Measurements from ENCODE around the gene ATG3.
A peak's percentile ranks its signal among the peaks of the same experiment; 100 is the strongest.

The ATG3 gene

DNA sequence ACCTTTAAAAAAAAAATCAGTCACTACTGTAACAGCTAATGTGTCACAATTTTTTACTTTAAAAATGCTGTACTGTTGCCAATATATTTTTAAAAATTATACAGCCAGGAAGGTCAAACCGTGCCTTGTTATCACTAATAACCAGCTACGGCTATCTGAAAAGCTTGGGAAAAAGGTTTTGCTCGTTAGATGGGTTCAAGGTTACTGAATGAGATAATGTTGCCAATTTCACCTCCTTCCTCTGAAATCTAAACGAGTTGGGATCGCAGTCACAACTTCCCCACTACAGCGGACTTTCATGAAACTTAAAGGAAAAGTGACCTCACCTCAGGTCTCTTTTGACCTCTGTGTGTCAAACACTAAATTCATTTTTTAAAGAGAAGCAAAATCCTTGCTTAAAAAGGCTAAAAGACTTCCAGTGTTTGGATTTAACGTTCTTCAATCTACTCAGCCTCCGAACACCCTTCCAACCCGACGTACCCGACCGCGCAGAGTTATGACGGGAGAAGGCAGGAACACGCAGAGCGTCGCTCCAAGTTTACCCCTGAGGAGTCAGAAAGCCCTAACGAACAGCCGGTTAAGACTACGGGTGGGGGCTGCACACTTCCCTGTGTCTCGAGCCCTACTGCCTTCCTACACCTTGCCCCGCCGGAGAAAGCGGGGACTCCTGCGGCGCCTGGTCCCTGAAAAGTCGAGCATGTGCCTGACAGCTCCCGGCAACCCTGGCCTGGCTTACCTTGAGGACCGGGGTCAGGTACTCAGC, 860 bp downstream of the ATG3 start:
- Mint-ChIP-seq H3K4me1 (peaks cover 36% of the 10 kb centered on the region), H3K9me3 (no peaks in the 10 kb centered on the region), H3K4me3 (peak overlapping the region; percentile 96 to 99 (median 98)), H3K27ac (peak overlapping the region; percentile 98 to 100 (median 99)), H3K27me3 (ENCODE audit: low read depth) (no peaks in the 10 kb centered on the region), H3K36me3 (ENCODE audit: low read depth) (peaks cover 26% of the 10 kb centered on the region)
- TF ChIP-seq, protein P1, sequence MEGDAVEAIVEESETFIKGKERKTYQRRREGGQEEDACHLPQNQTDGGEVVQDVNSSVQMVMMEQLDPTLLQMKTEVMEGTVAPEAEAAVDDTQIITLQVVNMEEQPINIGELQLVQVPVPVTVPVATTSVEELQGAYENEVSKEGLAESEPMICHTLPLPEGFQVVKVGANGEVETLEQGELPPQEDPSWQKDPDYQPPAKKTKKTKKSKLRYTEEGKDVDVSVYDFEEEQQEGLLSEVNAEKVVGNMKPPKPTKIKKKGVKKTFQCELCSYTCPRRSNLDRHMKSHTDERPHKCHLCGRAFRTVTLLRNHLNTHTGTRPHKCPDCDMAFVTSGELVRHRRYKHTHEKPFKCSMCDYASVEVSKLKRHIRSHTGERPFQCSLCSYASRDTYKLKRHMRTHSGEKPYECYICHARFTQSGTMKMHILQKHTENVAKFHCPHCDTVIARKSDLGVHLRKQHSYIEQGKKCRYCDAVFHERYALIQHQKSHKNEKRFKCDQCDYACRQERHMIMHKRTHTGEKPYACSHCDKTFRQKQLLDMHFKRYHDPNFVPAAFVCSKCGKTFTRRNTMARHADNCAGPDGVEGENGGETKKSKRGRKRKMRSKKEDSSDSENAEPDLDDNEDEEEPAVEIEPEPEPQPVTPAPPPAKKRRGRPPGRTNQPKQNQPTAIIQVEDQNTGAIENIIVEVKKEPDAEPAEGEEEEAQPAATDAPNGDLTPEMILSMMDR (IDR thresholded peaks at IDR 0.05; ENCODE audit: unreplicated experiment in 3 of 3) = no peak

DNA sequence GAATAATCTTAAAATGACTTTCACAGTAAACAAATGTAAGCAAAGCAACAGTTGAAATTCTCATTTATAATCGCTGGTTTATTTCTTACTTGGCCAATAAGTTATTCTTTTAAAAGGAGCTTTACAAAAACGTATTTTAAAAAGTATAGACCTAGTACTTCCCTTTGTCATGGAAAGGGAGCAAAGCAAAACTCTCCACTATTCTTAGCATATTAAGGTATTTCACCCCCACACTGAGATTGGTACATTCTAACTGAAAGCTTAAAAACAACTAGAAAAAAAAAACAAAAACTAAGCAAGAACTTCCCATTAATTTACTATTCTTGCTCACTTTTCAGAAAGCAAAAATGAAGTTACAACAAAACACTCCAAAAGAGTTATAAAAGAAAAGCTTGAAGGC, 1.5 kb downstream of the ATG3 start:
- TF ChIP-seq, protein P1 (IDR thresholded peaks at IDR 0.05; ENCODE audit: unreplicated experiment in 3 of 3) = no peak

GRCh38 chr3:112557976-112558375, 3.8 kb downstream of the ATG3 start:
- H3K4me1 Mint-ChIP-seq = peaks cover 25% of the 10 kb centered on the region
- H3K27ac Mint-ChIP-seq = no peak overlapping the region

More for the DNA sequence above, 1.5 kb downstream of the ATG3 start:
- Mint-ChIP-seq H3K27ac (peak overlapping the region; percentile 98 to 100 (median 99)), H3K9me3 (no peaks in the 10 kb centered on the region), H3K27me3 (ENCODE audit: low read depth) (no peaks in the 10 kb centered on the region), H3K4me1 (peaks cover 36% of the 10 kb centered on the region), H3K4me3 (peak overlapping the region; percentile 96 to 99 (median 98)), H3K36me3 (ENCODE audit: low read depth) (peaks cover 27% of the 10 kb centered on the region)

GRCh38 chr3:112555535-112556170, 6.1 kb downstream of the ATG3 start:
- Mint-ChIP-seq H3K27me3 (ENCODE audit: low read depth) (no peaks in the 10 kb centered on the region), H3K4me3 (no peak overlapping the region), H3K27ac (no peak overlapping the region), H3K4me1 (peaks cover 19% of the 10 kb centered on the region), H3K36me3 (ENCODE audit: low read depth) (peaks cover 24% of the 10 kb centered on the region), H3K9me3 (no peaks in the 10 kb centered on the region)
- TF ChIP-seq, protein P1 (IDR thresholded peaks at IDR 0.05; ENCODE audit: unreplicated experiment in 3 of 3) = no peak

More at GRCh38 chr3:112557976-112558375, 3.8 kb downstream of the ATG3 start:
- Mint-ChIP-seq H3K4me3 (peak overlapping the region in 1 of 3 experiments; percentile 26), H3K36me3 (ENCODE audit: low read depth) (peaks cover 19% of the 10 kb centered on the region), H3K9me3 (no peaks in the 10 kb centered on the region), H3K27me3 (ENCODE audit: low read depth) (no peaks in the 10 kb centered on the region)
- TF ChIP-seq, protein P1 (IDR thresholded peaks at IDR 0.05; ENCODE audit: unreplicated experiment in 3 of 3) = no peak

DNA sequence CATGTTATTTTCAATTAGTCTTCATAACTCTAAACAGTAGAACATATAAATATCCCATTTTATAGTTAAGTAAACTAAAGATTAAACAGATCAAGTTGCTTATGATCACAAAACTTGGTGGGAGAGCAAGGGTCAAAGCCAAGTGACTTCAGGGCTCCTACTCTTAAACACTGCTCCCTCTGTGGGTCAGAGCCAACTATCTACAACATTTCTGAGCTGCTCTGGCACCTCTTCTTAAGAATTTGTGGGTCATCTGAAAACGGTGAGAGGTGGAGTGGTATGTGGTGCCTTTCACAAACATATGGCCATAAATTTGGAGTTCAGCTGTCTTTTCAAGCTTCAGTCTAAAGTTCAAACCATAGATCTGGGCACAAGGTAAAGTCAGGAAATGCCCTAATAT, 10.9 kb downstream of the ATG3 start:
- no peaks in the 10 kb centered on the region for H3K4me1 Mint-ChIP-seq
- H3K4me3 Mint-ChIP-seq = no peak overlapping the region
- no peak overlapping the region for H3K27ac Mint-ChIP-seq
- TF ChIP-seq, protein P1 (IDR thresholded peaks at IDR 0.05; ENCODE audit: unreplicated experiment in 3 of 3) = no peak
- H3K27me3 Mint-ChIP-seq (ENCODE audit: low read depth) = no peaks in the 10 kb centered on the region
- H3K36me3 Mint-ChIP-seq (ENCODE audit: low read depth) = peaks cover 24% of the 10 kb centered on the region
- H3K9me3 Mint-ChIP-seq = no peaks in the 10 kb centered on the region

Data from nephron (organoid).